ENCODE measurements around the gene ISL2. TPM values are rescaled to one million over a fixed set of nuclear protein-coding genes. Genes with fewer than 3 reads are reported as not detected.

ISL2 gene
- total RNA-seq, 1 experiment from 2014 or later = 7.6 TPM

- no peak for DNase-seq
- CTCF ChIA-PET = no interaction called here
- no peak for TF ChIP-seq CTCF (IDR thresholded peaks at IDR 0.05; ENCODE audit: unreplicated experiment)
- intact Hi-C loops (cut with micrococcal nuclease; ENCODE audit: unreplicated experiment) = no loop called here
- no TSS peak for BruUV-seq (replicated peaks)
- Mint-ChIP-seq H3K4me1 (ENCODE audit: low read depth, unreplicated experiment) (no peaks in the 10 kb centered on the region), H3K4me3 (ENCODE audit: low read depth, unreplicated experiment) (no peak overlapping the region), H3K9me3 (ENCODE audit: low read depth, unreplicated experiment) (no peaks in the 10 kb centered on the region), H3K36me3 (ENCODE audit: insufficient read depth, unreplicated experiment) (no peaks in the 10 kb centered on the region), H3K27me3 (ENCODE audit: unreplicated experiment) (no peaks in the 10 kb centered on the region), H3K27ac (ENCODE audit: unreplicated experiment) (no peak overlapping the region)
These were observed 40.6 kb downstream of the ISL2 start for GRCh38 chr15:76377217-76377616.

GRCh38 chr15:76377751-76378150, 41.2 kb downstream of the ISL2 start:
- no peak for DNase-seq
- Mint-ChIP-seq H3K27ac (ENCODE audit: unreplicated experiment) (no peak overlapping the region), H3K4me3 (ENCODE audit: low read depth, unreplicated experiment) (no peak overlapping the region), H3K4me1 (ENCODE audit: low read depth, unreplicated experiment) (no peaks in the 10 kb centered on the region), H3K27me3 (ENCODE audit: unreplicated experiment) (no peaks in the 10 kb centered on the region), H3K36me3 (ENCODE audit: insufficient read depth, unreplicated experiment) (no peaks in the 10 kb centered on the region), H3K9me3 (ENCODE audit: low read depth, unreplicated experiment) (no peaks in the 10 kb centered on the region)
- intact Hi-C loops (cut with micrococcal nuclease; ENCODE audit: unreplicated experiment) = no loop called here
- BruUV-seq (replicated peaks) = no TSS peak
- TF ChIP-seq CTCF (IDR thresholded peaks at IDR 0.05; ENCODE audit: unreplicated experiment) = no peak
- CTCF ChIA-PET = no interaction called here

- no peak for DNase-seq
- no peaks in the 10 kb centered on the region for H3K4me1 Mint-ChIP-seq (ENCODE audit: low read depth, unreplicated experiment)
- no TSS peak for BruUV-seq (replicated peaks)
- TF ChIP-seq CTCF (IDR thresholded peaks at IDR 0.05; ENCODE audit: unreplicated experiment) = no peak
- no peaks in the 10 kb centered on the region for H3K9me3 Mint-ChIP-seq (ENCODE audit: low read depth, unreplicated experiment)
- intact Hi-C loops (cut with micrococcal nuclease; ENCODE audit: unreplicated experiment) = no loop called here
- CTCF ChIA-PET = interaction anchor here (0.6 kb wide), 1 partner anchor 374 kb away, joined by 8 read pairs; no protein-coding TSS in a partner anchor
- no peak overlapping the region for H3K27ac Mint-ChIP-seq (ENCODE audit: unreplicated experiment)
- no peaks in the 10 kb centered on the region for H3K27me3 Mint-ChIP-seq (ENCODE audit: unreplicated experiment)
- H3K4me3 Mint-ChIP-seq (ENCODE audit: low read depth, unreplicated experiment) = no peak overlapping the region
- H3K36me3 Mint-ChIP-seq (ENCODE audit: insufficient read depth, unreplicated experiment) = no peaks in the 10 kb centered on the region
These were observed 42.1 kb downstream of the ISL2 start for GRCh38 chr15:76378691-76379090.

- no peaks in the 10 kb centered on the region for H3K4me1 Mint-ChIP-seq (ENCODE audit: low read depth, unreplicated experiment)
- no peak for DNase-seq
- no peak for TF ChIP-seq CTCF (IDR thresholded peaks at IDR 0.05; ENCODE audit: unreplicated experiment)
- CTCF ChIA-PET = no interaction called here
- no peaks in the 10 kb centered on the region for H3K27me3 Mint-ChIP-seq (ENCODE audit: unreplicated experiment)
- no peaks in the 10 kb centered on the region for H3K36me3 Mint-ChIP-seq (ENCODE audit: insufficient read depth, unreplicated experiment)
- H3K27ac Mint-ChIP-seq (ENCODE audit: unreplicated experiment) = no peak overlapping the region
- H3K9me3 Mint-ChIP-seq (ENCODE audit: low read depth, unreplicated experiment) = no peaks in the 10 kb centered on the region
- no TSS peak for BruUV-seq (replicated peaks)
- H3K4me3 Mint-ChIP-seq (ENCODE audit: low read depth, unreplicated experiment) = no peak overlapping the region
- intact Hi-C loops (cut with micrococcal nuclease; ENCODE audit: unreplicated experiment) = no loop called here
These were observed 43.7 kb downstream of the ISL2 start for GRCh38 chr15:76380249-76380648.
